GM23338 (cell line): ENCODE results near the gene EVI2B. TPM values are rescaled to one million over a fixed set of nuclear protein-coding genes. Genes with fewer than 3 reads are reported as not detected.
"Not testable (repeated sequence)": the region's sequence is repeated elsewhere in the genome, so short reads cannot be mapped to it uniquely, and the experiment has no call there.

Experiments used
- ATAC-seq: fragments of 200-7000 bp; cut with Tn5 transposase; 3 replicates; pipeline ENCODE4 v1.9.1; 2020
- DNase-seq: peaks from one replicate; pipeline ENCODE4 v3.0.0-alpha.2; 2015; ENCODE audit warnings: low spot score
- H2AFZ ChIP-seq: fragments of 200-600 bp; sonication (generic); 2 replicates; pipeline ENCODE4 v1.8.0; 2016; ENCODE audit warnings: antibody characterized with exemption, mild to moderate bottlenecking, moderate library complexity
- H3F3A ChIP-seq: fragments of 200-600 bp; sonication (generic); replicated peaks from 2 replicates; pipeline ENCODE4 v1.8.0; 2017; ENCODE audit warnings: antibody characterized with exemption, mixed run types, low read depth
- H3K27ac ChIP-seq: fragments of 200-600 bp; sonication (generic); 2 replicates; pipeline ENCODE4 v1.6.1; 2016; ENCODE audit warnings: low read depth
- H3K27me3 ChIP-seq: fragments of 200-600 bp; sonication (generic); 2 replicates; pipeline ENCODE4 v1.8.0; 2016; ENCODE audit warnings: mild to moderate bottlenecking, mixed run types, moderate library complexity; ENCODE audit not compliant: insufficient read depth
- H3K36me3 ChIP-seq: fragments of 200-600 bp; sonication (generic); 2 replicates; pipeline ENCODE4 v1.8.0; 2016; ENCODE audit warnings: mild to moderate bottlenecking; ENCODE audit not compliant: insufficient read depth
- H3K4me1 ChIP-seq: fragments of 200-600 bp; sonication (generic); 2 replicates; pipeline ENCODE4 v1.8.0; 2016; ENCODE audit warnings: mild to moderate bottlenecking, moderate library complexity; ENCODE audit not compliant: insufficient read depth
- H3K4me2 ChIP-seq: fragments of 200-600 bp; sonication (generic); 2 replicates; pipeline ENCODE4 v1.7.1; 2017; ENCODE audit warnings: mixed run types
- H3K4me3 ChIP-seq: fragments of 200-600 bp; sonication (generic); 2 replicates; pipeline ENCODE4 v1.6.1; 2016; ENCODE audit warnings: mixed run types
- H3K79me2 ChIP-seq: fragments of 200-600 bp; sonication (generic); replicated peaks from 2 replicates; pipeline ENCODE4 v1.8.0; 2017; ENCODE audit warnings: mild to moderate bottlenecking; ENCODE audit not compliant: insufficient read depth
- H3K9me2 ChIP-seq: fragments of 200-600 bp; sonication (generic); 2 replicates; pipeline ENCODE4 v1.8.0; 2017; ENCODE audit not compliant: insufficient read depth
- H4K20me1 ChIP-seq: fragments of 200-600 bp; sonication (generic); replicated peaks from 2 replicates; pipeline ENCODE4 v1.8.0; 2017; ENCODE audit warnings: mild to moderate bottlenecking; ENCODE audit not compliant: insufficient read depth
- H3K27ac Mint-ChIP-seq: 2 replicates; pipeline ENCODE4 v1.8.0; 2020; ENCODE audit warnings: inconsistent platforms, mild to moderate bottlenecking, moderate library complexity, mixed read lengths
- H3K27me3 Mint-ChIP-seq: 3 replicates; pipeline ENCODE4 v1.8.0; 2022; ENCODE audit warnings: low read depth, mild to moderate bottlenecking, moderate library complexity, mixed read lengths, inconsistent platforms; ENCODE audit not compliant: insufficient read depth, poor library complexity
- H3K36me3 Mint-ChIP-seq: 3 replicates; pipeline ENCODE4 v1.8.0; 2021; ENCODE audit warnings: low read depth, mild to moderate bottlenecking, inconsistent platforms, moderate library complexity, mixed read lengths
- H3K4me1 Mint-ChIP-seq: 3 replicates; pipeline ENCODE4 v1.8.0; 2020; ENCODE audit warnings: mild to moderate bottlenecking, inconsistent platforms, mixed read lengths
- H3K4me3 Mint-ChIP-seq: 3 replicates; pipeline ENCODE4 v1.8.0; 2021; ENCODE audit warnings: moderate library complexity, mild to moderate bottlenecking, inconsistent platforms, mixed read lengths
- H3K9me3 Mint-ChIP-seq: 3 replicates; pipeline ENCODE4 v1.8.0; 2020; ENCODE audit warnings: moderate library complexity, mild to moderate bottlenecking, inconsistent platforms, mixed read lengths
- CREB1 ChIP-seq: fragments of 250-450 bp; sonication (Bioruptor Pico); IDR thresholded peaks from 2 replicates; pipeline ENCODE4 v1.5.0; 2020; ENCODE audit warnings: low read depth, mild to moderate bottlenecking, moderate library complexity
- CTCF ChIP-seq, 2 experiments: fragments of 200-600 bp in 1 of 2; sonication (generic) in 1 of 2; conservative IDR thresholded peaks; 2 replicates each; pipeline versions ENCODE4 v1.5.1 to v1.6.1; 2016 to 2017; ENCODE audit warnings: antibody characterized with exemption in 2 of 2, low read depth in 2 of 2, mild to moderate bottlenecking in 2 of 2, moderate library complexity in 1 of 2
- ETS1 ChIP-seq: IDR thresholded peaks from 2 replicates; pipeline ENCODE4 v1.6.1; 2016; ENCODE audit warnings: antibody characterized with exemption
- POLR2AphosphoS5 ChIP-seq: IDR thresholded peaks from 2 replicates; pipeline ENCODE4 v1.6.1; 2016; ENCODE audit warnings: antibody characterized with exemption, low read depth
- STAT1 ChIP-seq: IDR thresholded peaks from one replicate; pipeline ENCODE4 v1.6.1; 2016; ENCODE audit warnings: antibody characterized with exemption; ENCODE audit not compliant: unreplicated experiment
- ZNF114 ChIP-seq: fragments of 250-450 bp; sonication (Bioruptor Pico); IDR thresholded peaks from 2 replicates; pipeline ENCODE4 v1.5.0; 2020; ENCODE audit warnings: mild to moderate bottlenecking, moderate library complexity
- ZNF462 ChIP-seq: fragments of 250-450 bp; sonication (Bioruptor Pico); IDR thresholded peaks from 2 replicates; pipeline ENCODE4 v1.5.0; 2020; ENCODE audit warnings: mild to moderate bottlenecking, moderate library complexity
- polyA plus RNA-seq: library from polyadenylated mRNA; unstranded; fragments of >200 nt; fragmentation: Nextera tagmentation; extraction: Ambion mirVana; gene quantifications from 2 replicates; pipeline ENCODE4 v1.2.1, GENCODE V29; 2016
- total RNA-seq: library from RNA; depleted of rRNA; stranded (reverse); fragments of >200 nt; shearing (Covaris generic); gene quantifications from 2 replicates; pipeline ENCODE4 v1.2.3, GENCODE V29; 2014

The EVI2B gene
- total and polyA plus RNA-seq, 2 experiments from 2014 or later, result 0.18 TPM; not detected in 1

- Histone ChIP-seq H3K36me3 (no peaks in the 10 kb centered on the region), H3K27ac (no peak overlapping the region), H4K20me1 (no peaks in the 10 kb centered on the region), H3K9me2 (no peaks in the 10 kb centered on the region), H3K79me2 (no peaks in the 10 kb centered on the region), H2AFZ (no peak overlapping the region), H3F3A (no peaks in the 10 kb centered on the region), H3K4me1 (peaks cover 22% of the 10 kb centered on the region; the same call in 1 of the 2 replicates), H3K27me3 (no peaks in the 10 kb centered on the region), H3K4me3 (no peak overlapping the region), H3K4me2 (no peak overlapping the region)
- no peak overlapping the region for H3K27ac Mint-ChIP-seq
- DNase-seq, result no peak
- no peaks in the 10 kb centered on the region for H3K9me3 Mint-ChIP-seq
- TF ChIP-seq CTCF (conservative IDR thresholded peaks at IDR 0.05; ENCODE audit: low read depth in 2 of 2), result no peak
- no peak for TF ChIP-seq STAT1
- TF ChIP-seq POLR2AphosphoS5, result no peak
- no peak for TF ChIP-seq ETS1
- no peak for TF ChIP-seq CREB1
- no peak for TF ChIP-seq ZNF114 (CRISPR knock-in tag)
- TF ChIP-seq ZNF462 (CRISPR knock-in tag), result no peak
- no peaks in the 10 kb centered on the region for H3K36me3 Mint-ChIP-seq
- H3K4me3 Mint-ChIP-seq, result no peak overlapping the region
- peaks cover 20% of the 10 kb centered on the region for H3K4me1 Mint-ChIP-seq
- ATAC-seq, result no peak
- H3K27me3 Mint-ChIP-seq, result no peaks in the 10 kb centered on the region
These were observed 887 bp upstream of the EVI2B start for GRCh38 chr17:31314782-31315100.

GRCh38 chr17:31312223-31312622 lies 1.6 kb downstream of the EVI2B start:
- DNase-seq, H3F3A ChIP-seq, ATAC-seq, H2AFZ ChIP-seq, H3K4me1 Mint-ChIP-seq, H3K9me2 ChIP-seq, H3K9me3 Mint-ChIP-seq, H3K27ac ChIP-seq, H3K36me3 Mint-ChIP-seq, H3K4me3 Mint-ChIP-seq, H3K4me2 ChIP-seq, H4K20me1 ChIP-seq, H3K4me3 ChIP-seq, H3K79me2 ChIP-seq, H3K36me3 ChIP-seq, H3K27me3 ChIP-seq, H3K4me1 ChIP-seq, H3K27me3 Mint-ChIP-seq, H3K27ac Mint-ChIP-seq: not testable (repeated sequence)
